Ectodermal cell (in vitro differentiated cells): ENCODE data around the gene OTUB1.
"Not testable (repeated sequence)": the region's sequence is repeated elsewhere in the genome, so short reads cannot be mapped to it uniquely, and the experiment has no call there.

Experiments
- H3K27ac ChIP-seq: 2 replicates; pipeline ENCODE4 v1.7.0; 2013; ENCODE audit warnings: mild to moderate bottlenecking, low read depth, low read length; ENCODE audit not compliant: insufficient read depth, poor library complexity, severe bottlenecking
- H3K27me3 ChIP-seq: 2 replicates; pipeline ENCODE4 v1.7.0; 2013; ENCODE audit warnings: mild to moderate bottlenecking, low read length; ENCODE audit not compliant: insufficient read depth, control insufficient read depth, poor library complexity, severe bottlenecking
- H3K36me3 ChIP-seq: one replicate; pipeline ENCODE4 v1.7.0; 2013; ENCODE audit warnings: low read length; ENCODE audit not compliant: control insufficient read depth, insufficient read depth
- H3K4me1 ChIP-seq: one replicate; pipeline ENCODE4 v1.7.0; 2013; ENCODE audit warnings: low read length; ENCODE audit not compliant: control insufficient read depth, insufficient read depth
- H3K4me3 ChIP-seq: 2 replicates; pipeline ENCODE4 v1.7.0; 2013; ENCODE audit warnings: low read depth, low read length, control low read depth; ENCODE audit not compliant: insufficient read depth
- H3K9me3 ChIP-seq: 2 replicates; pipeline ENCODE4 v1.7.0; 2013; ENCODE audit warnings: mild to moderate bottlenecking, low read length, moderate library complexity; ENCODE audit not compliant: control insufficient read depth
- WGBS, 2 experiments: methylation state at CpG; one replicate each; pipeline ENCODE4 v1.1.7; 2013; ENCODE audit warnings: missing lambda C conversion rate in 2 of 2; 5-methylcytosine and 5-hydroxymethylcytosine counted together

OTUB1 gene

GRCh38 chr11:64043545-64043944, 57.3 kb downstream of the OTUB1 start:
- WGBS, 2 experiments: 88 to 91% methylated on average over 5 of the region's 5 CpGs
- H3K9me3 ChIP-seq: no peaks in the 10 kb centered on the region
- no peak overlapping the region for H3K27ac ChIP-seq
- no peak overlapping the region for H3K4me3 ChIP-seq
- peaks cover 30% of the 10 kb centered on the region for H3K4me1 ChIP-seq
- peaks cover 10% of the 10 kb centered on the region for H3K27me3 ChIP-seq
- no peaks in the 10 kb centered on the region for H3K36me3 ChIP-seq

- Histone ChIP-seq H3K4me3 (no peak overlapping the region), H3K36me3 (no peaks in the 10 kb centered on the region), H3K27me3 (peaks cover 3% of the 10 kb centered on the region), H3K4me1 (peaks cover 30% of the 10 kb centered on the region), H3K9me3 (no peaks in the 10 kb centered on the region), H3K27ac (no peak overlapping the region)
- 86 to 89% methylated on average over 18 of the region's 18 CpGs for WGBS, 2 experiments
Observed at GRCh38 chr11:64044730-64045393, 58.6 kb downstream of the OTUB1 start.

- Histone ChIP-seq H3K9me3 (no peaks in the 10 kb centered on the region), H3K4me1 (peaks cover 30% of the 10 kb centered on the region), H3K36me3 (no peaks in the 10 kb centered on the region), H3K4me3 (no peak overlapping the region), H3K27ac (no peak overlapping the region), H3K27me3 (no peaks in the 10 kb centered on the region)
- 91 to 95% methylated on average over 2 of the region's 2 CpGs for WGBS, 2 experiments
Observed at GRCh38 chr11:64045700-64046099, 59.5 kb downstream of the OTUB1 start.

GRCh38 chr11:64047373-64047772, 61.1 kb downstream of the OTUB1 start:
- H3K36me3 ChIP-seq, H3K9me3 ChIP-seq, H3K27ac ChIP-seq, H3K27me3 ChIP-seq, H3K4me3 ChIP-seq: not testable (repeated sequence)
- H3K4me1 ChIP-seq: peaks cover 18% of the 10 kb centered on the region
- 92% methylated on average over 8 of the region's 8 CpGs for WGBS, 2 experiments
